K562 (cell line): ENCODE data around the gene NPIPB6. TPM values are rescaled to one million over a fixed set of nuclear protein-coding genes. Genes with fewer than 3 reads are reported as not detected.

Experiments used
- ATAC-seq: fragments of 200-7000 bp; cut with Tn5 transposase; 3 replicates; pipeline ENCODE4 v1.9.1; 2020; ENCODE audit warnings: moderate library complexity
- BruUV-seq: library from RNA; stranded (reverse); fragments of 400-500 nt; replicated peaks from 2 replicates; lab custom pipeline; 2021; lab: Mats Ljungman, UMichigan
- CTCF ChIA-PET: fragments of 300-600 bp; formaldehyde crosslinking; extraction: SDS; loops from one replicate; lab custom pipeline; 2021; ENCODE audit warnings: low intra/inter-chr PET ratio; lab: Yijun Ruan, JAX
- POLR2A ChIA-PET: fragments of 300-600, 350-650 bp; sonication (Branson Sonifier 250); formaldehyde crosslinking; extraction: SDS; loops from one replicate; lab custom pipeline; 2021; ENCODE audit warnings: antibody characterized with exemption, inconsistent platforms; lab: Yijun Ruan, JAX
- DNase-seq, 4 experiments: peaks; one replicate each; pipeline versions ENCODE4 v3.0.0 to v3.0.0-alpha.2; 2011 to 2018; ENCODE audit warnings: low spot score in 3 of 4, mixed read lengths in 3 of 4; ENCODE audit errors: extremely low read depth in 1 of 4
- FAIRE-seq: peaks from 2 replicates; lab custom pipeline; 2011; peaks lifted over from hg19 to GRCh38; lab: Jason Lieb, UNC
- H2AFZ ChIP-seq: 2 replicates; pipeline ENCODE4 v1.6.0; 2011; ENCODE audit warnings: low read depth, low read length, control low read depth, inconsistent platforms
- H3K27ac ChIP-seq: fragments of 200-600 bp; 3 replicates; pipeline ENCODE4 v1.8.0; 2011; ENCODE audit warnings: low read depth, mild to moderate bottlenecking, control low read depth, inconsistent platforms, low read length, moderate library complexity, mixed read lengths; ENCODE audit errors: extremely low read depth
- H3K27me3 ChIP-seq, 2 experiments: fragments of 300-600 bp in 1 of 2; 2 replicates in 1 of 2; 3 replicates in 1 of 2; pipeline versions ENCODE4 v1.6.0 to v1.8.0; 2011; ENCODE audit warnings: inconsistent platforms in 2 of 2, low read length in 2 of 2, mild to moderate bottlenecking in 1 of 2, mixed read lengths in 1 of 2, moderate library complexity in 1 of 2; ENCODE audit not compliant: control insufficient read depth in 2 of 2, insufficient read depth in 2 of 2
- H3K36me3 ChIP-seq: fragments of 300-600 bp; 3 replicates; pipeline ENCODE4 v1.8.0; 2011; ENCODE audit warnings: mild to moderate bottlenecking, low read length, inconsistent platforms; ENCODE audit not compliant: control insufficient read depth, insufficient read depth
- H3K4me1 ChIP-seq, 2 experiments: fragments of 200-600 bp in 1 of 2; replicated peaks in 1 of 2; 2 replicates in 1 of 2; 3 replicates in 1 of 2; pipeline versions ENCODE4 v1.5.1 to v1.8.0; 2011; ENCODE audit warnings: inconsistent platforms in 2 of 2, low read length in 2 of 2, mild to moderate bottlenecking in 1 of 2, mixed read lengths in 1 of 2, moderate library complexity in 1 of 2; ENCODE audit not compliant: control insufficient read depth in 2 of 2, insufficient read depth in 2 of 2
- H3K4me2 ChIP-seq: 2 replicates; pipeline ENCODE4 v1.6.1; 2011; ENCODE audit warnings: low read length, control low read depth, inconsistent platforms, mixed read lengths; ENCODE audit not compliant: insufficient read depth
- H3K4me3 ChIP-seq: fragments of 200-600 bp; sonication (generic), shearing (Covaris generic); 2 replicates; pipeline ENCODE4 v1.5.1; 2016; ENCODE audit warnings: control low read depth, inconsistent platforms
- H3K79me2 ChIP-seq: fragments of 200-600 bp; 3 replicates; pipeline ENCODE4 v1.8.0; 2011; ENCODE audit warnings: low read length, inconsistent platforms; ENCODE audit not compliant: control insufficient read depth, insufficient read depth
- H3K9ac ChIP-seq, 2 experiments: 2 replicates each; pipeline versions ENCODE4 v1.6.0 to v1.6.1; 2011; ENCODE audit warnings: low read depth in 2 of 2, low read length in 2 of 2, control low read depth in 1 of 2, inconsistent platforms in 1 of 2, mild to moderate bottlenecking in 1 of 2, mixed read lengths in 1 of 2; ENCODE audit not compliant: insufficient read depth in 1 of 2
- H3K9me1 ChIP-seq: one replicate; pipeline ENCODE4 v1.6.0; 2011; ENCODE audit warnings: inconsistent platforms, mild to moderate bottlenecking, low read length, moderate library complexity; ENCODE audit not compliant: control insufficient read depth, insufficient read depth
- H3K9me3 ChIP-seq: replicated peaks from 2 replicates; pipeline ENCODE4 v1.5.1; 2011; ENCODE audit warnings: low read depth, low read length, inconsistent platforms; ENCODE audit not compliant: control insufficient read depth, insufficient read depth
- H4K20me1 ChIP-seq: replicated peaks from 2 replicates; pipeline ENCODE4 v1.6.1; 2011; ENCODE audit warnings: low read length, inconsistent platforms, mixed read lengths; ENCODE audit not compliant: control insufficient read depth, insufficient read depth
- EGR1 ChIP-seq: fragments of 450-650 bp; conservative IDR thresholded peaks from 2 replicates; pipeline ENCODE4 v1.6.1; 2017; ENCODE audit warnings: mild to moderate bottlenecking
- FOXM1 ChIP-seq, 2 experiments: fragments of 450-650 bp in 1 of 2; sonication (generic) in 1 of 2; formaldehyde crosslinking in 1 of 2; IDR thresholded peaks; 2 replicates each; pipeline versions ENCODE4 v1.6.1 to v1.9.0; 2017 to 2022; ENCODE audit warnings: low read depth in 2 of 2, mild to moderate bottlenecking in 2 of 2, missing genetic modification reagents in 1 of 2, moderate library complexity in 1 of 2
- ILF3 ChIP-seq: fragments of 450-650 bp; IDR thresholded peaks from 2 replicates; pipeline ENCODE4 v1.6.1; 2018; ENCODE audit warnings: antibody characterized with exemption, mild to moderate bottlenecking, moderate library complexity, borderline replicate concordance
- PHF20 ChIP-seq: fragments of 450-650 bp; IDR thresholded peaks from 2 replicates; pipeline ENCODE4 v1.6.1; 2018; ENCODE audit not compliant: partially characterized antibody
- ZNF12 ChIP-seq: sonication (generic); formaldehyde crosslinking; IDR thresholded peaks from 2 replicates; pipeline ENCODE4 v1.4.0; 2020; ENCODE audit warnings: mild to moderate bottlenecking, missing genetic modification reagents
- WGBS: fragments of 100-300 bp; shearing (Covaris generic); methylation state at CpG from one replicate; pipeline ENCODE4 v1.1.6; 2016; ENCODE audit warnings: low coverage, mixed read lengths; ENCODE audit not compliant: insufficient coverage; ENCODE audit errors: missing lambda C conversion rate; 5-methylcytosine and 5-hydroxymethylcytosine counted together
- in situ Hi-C: fragments of 300-500 bp; cut with MboI; formaldehyde crosslinking; loops from 4 replicates; pipeline ENCODE4 v1.15.0; 2018; ENCODE audit warnings: inconsistent platforms, mixed read lengths
- intact Hi-C: fragments of 100-400 bp; cut with micrococcal nuclease; formaldehyde crosslinking; loops from 2 replicates; pipeline ENCODE4 v1.14.2; 2022
- polyA plus RNA-seq, 8 experiments: library from polyadenylated mRNA; depleted of rRNA in 4 of 8; stranded (reverse) in 5 of 8; unstranded in 3 of 8; fragments of >200 nt; fragmentation: Nextera tagmentation in 2 of 8; fragmentation: Illumina TruSeq in 1 of 8; extraction: Ambion mirVana in 2 of 8; extraction: Trizol in 1 of 8; gene quantifications; 2 replicates each; pipeline versions ENCODE4 v1.2.1 to v1.2.3, GENCODE V29; 2011 to 2014; ENCODE audit warnings: inconsistent platforms in 1 of 8, missing spikeins in 1 of 8
- total RNA-seq, 7 experiments: library from RNA; depleted of rRNA in 6 of 7; stranded (reverse); fragments of >200 nt in 6 of 7; fragmentation: Illumina TruSeq in 2 of 7; extraction: Trizol in 2 of 7; gene quantifications; 2 replicates each; pipeline versions ENCODE4 v1.2.1 to v1.2.3, GENCODE V29; 2011 to 2021; ENCODE audit warnings: low replicate concordance in 1 of 7

Gene NPIPB6
- total and polyA plus RNA-seq, 9 of the 15 experiments (the other 6 are each of a cell fraction or from before 2014, with no cell fraction given), result 0.03 to 0.91 (median 0.40) TPM; not detected in 1

- DNase-seq (peak in 2 of 4 experiments; percentile 22 to 25), ATAC-seq (no peak), FAIRE-seq (no peak)
- Histone ChIP-seq H3K27ac (no peak overlapping the region), H3K9ac (no peak overlapping the region; a peak in 1 of 4 replicates), H2AFZ (no peak overlapping the region), H3K4me3 (no peak overlapping the region), H3K36me3 (no peaks in the 10 kb centered on the region), H3K79me2 (no peaks in the 10 kb centered on the region), H3K9me1 (no peaks in the 10 kb centered on the region), H4K20me1 (peaks cover 20% of the 10 kb centered on the region), H3K27me3 (peaks cover 9 to 57% of the 10 kb centered on the region in 2 experiments; a peak in 4 of 5 replicates), H3K9me3 (no peaks in the 10 kb centered on the region), H3K4me1 (peaks cover 0 to 10% of the 10 kb centered on the region in 2 experiments; a peak in 2 of 5 replicates), H3K4me2 (no peak overlapping the region)
- TF ChIP-seq EGR1, result peak; percentile 64
- no peak for TF ChIP-seq FOXM1 (IDR thresholded peaks at IDR 0.05; ENCODE audit: low read depth)
- TF ChIP-seq FOXM1 (CRISPR knock-in tag; IDR thresholded peaks at IDR 0.05; ENCODE audit: low read depth), result no peak
- intact Hi-C loops, result no loop called here
- POLR2A ChIA-PET, result no interaction called here
- CTCF ChIA-PET, result no interaction called here
- 7% methylated on average over 20 of the region's 20 CpGs for WGBS
- BruUV-seq, result no TSS peak
- in situ Hi-C loops, result no loop called here
Measured at GRCh38 chr16:28309811-28310311, 53.4 kb downstream of the NPIPB6 start.

GRCh38 chr16:28308794-28309584, 54.3 kb downstream of the NPIPB6 start:
- Histone ChIP-seq H3K79me2 (no peaks in the 10 kb centered on the region), H3K9ac (no peak overlapping the region), H3K36me3 (no peaks in the 10 kb centered on the region), H3K27me3 (peaks cover 9 to 53% of the 10 kb centered on the region in 2 experiments; a peak in 4 of 5 replicates), H3K4me2 (no peak overlapping the region), H3K4me3 (no peak overlapping the region), H2AFZ (no peak overlapping the region), H3K9me1 (no peaks in the 10 kb centered on the region), H3K27ac (no peak overlapping the region), H3K9me3 (no peaks in the 10 kb centered on the region), H3K4me1 (peaks cover 0 to 10% of the 10 kb centered on the region in 2 experiments; a peak in 2 of 5 replicates), H4K20me1 (peaks cover 21% of the 10 kb centered on the region)
- peak; percentile 79 for TF ChIP-seq ZNF12 (CRISPR knock-in tag)
- TF ChIP-seq PHF20, result no peak
- TF ChIP-seq ILF3, result no peak
- no TSS peak for BruUV-seq
- no peak for ATAC-seq
- DNase-seq, result no peak
- FAIRE-seq, result no peak
- intact Hi-C loops, result no loop called here
- ChIA-PET POLR2A (interaction anchor here (0.7 kb wide), 1 partner anchor 243 kb away, joined by 3 read pairs; no protein-coding TSS in a partner anchor), CTCF (no interaction called here)
- under 1% methylated on average over 14 of the region's 14 CpGs for WGBS
- in situ Hi-C loops, result no loop called here
